NCI-H2029 (cell line): ENCODE data around the gene KIAA1328.

ENCODE experiments used
- DNase-seq: peaks from one replicate; lab custom pipeline; 2025; lab: John Stamatoyannopoulos, UW

The KIAA1328 gene

DNA sequence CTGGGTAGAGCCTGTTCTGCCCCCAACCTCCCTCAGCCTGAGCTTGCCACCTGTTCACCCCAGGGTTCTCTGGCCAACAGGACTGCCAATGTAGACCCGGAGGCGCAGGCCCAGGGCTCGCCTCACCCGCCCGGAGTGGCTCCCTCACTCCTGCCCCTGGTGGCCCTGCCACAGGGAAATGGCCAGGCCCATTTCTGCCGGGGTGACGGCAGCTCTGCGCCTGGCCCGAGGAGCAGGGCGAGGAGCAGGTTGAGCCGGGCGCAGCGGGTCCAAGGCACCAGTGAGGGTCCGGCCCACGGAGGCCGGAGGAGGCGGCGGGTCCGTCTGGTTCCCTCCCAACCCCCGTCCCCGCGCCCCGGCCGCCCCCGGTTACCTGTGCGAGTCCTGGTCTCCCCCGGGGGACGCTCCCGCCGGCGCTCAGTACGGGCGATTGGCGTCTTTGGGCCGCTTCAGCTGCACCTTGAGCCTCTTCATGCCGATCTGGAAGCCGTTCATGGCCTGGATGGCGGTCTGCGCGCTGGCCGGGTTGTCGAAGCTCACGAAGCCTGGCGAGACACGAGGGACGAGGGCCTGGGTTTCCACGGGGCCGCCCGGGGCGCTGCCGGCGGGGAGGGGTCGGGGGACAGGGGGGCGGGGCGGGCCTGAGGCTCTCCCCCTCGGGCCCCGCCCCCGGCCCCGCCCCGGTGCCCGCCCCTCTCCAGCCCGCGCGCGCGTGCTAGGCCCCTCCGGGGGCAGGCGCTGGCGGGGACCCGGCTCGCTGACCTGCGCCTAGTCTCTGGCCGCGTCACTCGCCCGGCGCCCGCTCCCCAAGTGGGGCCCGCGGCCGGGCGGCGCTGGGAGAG lies 424.7 kb downstream of the KIAA1328 start:
- DNase-seq, result peak; percentile 51

GRCh38 chr18:37254236-37254754 lies 425.4 kb downstream of the KIAA1328 start:
- DNase-seq, result peak; percentile 51

DNA sequence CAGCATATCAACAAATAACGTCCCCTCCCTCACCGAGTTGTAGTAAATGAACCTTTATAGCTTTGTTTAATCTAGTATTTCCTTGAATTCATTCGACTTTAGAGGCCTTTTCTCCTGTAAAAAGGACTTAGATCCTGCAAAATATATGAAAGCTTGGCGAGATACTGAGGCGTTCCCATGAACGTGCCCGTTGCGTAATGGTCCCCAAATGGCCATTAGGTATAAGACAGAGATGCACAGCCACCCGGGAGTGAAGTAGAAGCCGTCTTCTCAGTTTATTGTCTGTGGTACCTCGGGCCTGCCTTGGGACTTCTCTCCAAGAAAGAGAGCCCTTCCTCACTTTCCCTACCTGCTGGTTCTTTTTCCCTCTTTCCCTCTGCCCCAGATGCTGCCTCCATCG lies 426.0 kb downstream of the KIAA1328 start:
- no peak for DNase-seq

DNA sequence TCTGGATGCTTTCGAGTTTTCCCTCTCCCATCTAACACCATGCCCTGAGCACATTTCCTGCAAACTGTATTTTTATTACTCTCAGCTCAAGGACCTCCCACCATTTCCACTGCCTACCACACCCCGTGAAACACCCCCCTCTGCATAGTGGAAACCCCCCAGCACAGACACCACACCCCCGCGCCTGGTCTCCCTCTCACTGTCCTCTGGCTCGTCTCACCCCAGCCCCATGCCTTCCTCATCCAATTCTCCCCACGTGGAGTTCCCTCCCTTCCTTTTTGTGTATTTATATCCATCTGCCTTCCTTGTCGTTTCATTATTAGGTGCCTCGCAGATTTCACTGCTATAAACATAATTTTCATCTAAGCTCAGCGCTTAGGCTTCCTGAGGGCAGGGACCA lies 429.2 kb downstream of the KIAA1328 start:
- DNase-seq, result no peak

GRCh38 chr18:37258819-37259218 lies 429.9 kb downstream of the KIAA1328 start:
- DNase-seq, result no peak

GRCh38 chr18:37259711-37260110 lies 430.8 kb downstream of the KIAA1328 start:
- DNase-seq, result no peak

DNA sequence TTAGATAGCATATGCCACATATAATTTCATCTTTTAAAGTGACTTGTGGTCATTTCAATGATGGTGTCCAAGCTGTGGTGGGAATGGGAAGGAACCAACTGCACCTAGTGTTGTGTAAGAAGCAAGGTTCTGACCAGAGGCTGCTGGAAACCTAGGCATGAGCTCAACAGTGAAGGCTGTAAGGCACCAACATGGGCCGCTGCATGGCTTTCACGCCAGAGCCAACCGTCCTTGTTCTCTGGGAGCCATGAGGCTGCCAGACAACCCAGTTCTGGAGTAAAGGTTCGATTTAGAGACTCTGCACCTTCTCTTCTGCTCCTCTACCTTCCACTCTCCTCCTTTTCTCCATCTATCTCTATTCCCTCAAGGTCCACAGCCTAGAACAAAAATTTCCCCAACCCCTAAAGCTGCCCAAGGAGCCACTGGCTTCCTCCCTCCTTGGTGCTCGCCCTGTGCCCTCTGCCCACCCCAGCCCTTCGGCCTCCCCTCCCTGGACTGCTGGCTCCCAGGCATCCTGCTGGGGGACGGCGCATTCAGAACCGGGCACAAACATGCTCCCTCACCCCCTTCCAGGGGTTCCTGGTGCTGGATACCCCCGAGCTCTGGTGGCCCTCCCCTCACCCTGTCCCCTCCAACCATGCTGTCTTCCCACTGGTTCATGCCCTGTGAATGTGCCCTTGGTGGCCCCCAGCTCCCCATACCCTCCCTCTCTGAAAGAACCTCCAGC lies 431.6 kb downstream of the KIAA1328 start:
- no peak for DNase-seq

- DNase-seq, result no peak
Observed at GRCh38 chr18:37261246-37261840, 432.4 kb downstream of the KIAA1328 start.

DNA sequence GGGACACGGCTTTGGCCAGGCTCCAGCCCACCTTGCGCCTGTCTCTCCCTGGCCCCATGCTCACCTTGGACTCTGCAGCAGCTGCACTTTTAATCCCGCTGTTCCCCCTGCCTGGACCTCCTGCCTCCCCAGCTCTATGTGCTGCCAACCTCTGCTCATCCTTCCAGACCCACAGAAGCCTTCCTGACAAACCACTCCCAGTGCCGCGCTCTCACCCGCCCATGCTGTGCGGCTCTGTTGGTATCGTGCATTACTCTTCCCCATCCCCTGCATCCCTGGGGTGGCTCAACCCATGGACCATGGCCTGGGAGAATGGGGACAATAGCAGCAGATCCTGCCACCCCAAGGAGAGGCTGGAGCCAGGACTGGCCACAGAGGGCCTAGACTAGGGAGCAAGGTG lies 433.1 kb downstream of the KIAA1328 start:
- DNase-seq, result no peak

DNA sequence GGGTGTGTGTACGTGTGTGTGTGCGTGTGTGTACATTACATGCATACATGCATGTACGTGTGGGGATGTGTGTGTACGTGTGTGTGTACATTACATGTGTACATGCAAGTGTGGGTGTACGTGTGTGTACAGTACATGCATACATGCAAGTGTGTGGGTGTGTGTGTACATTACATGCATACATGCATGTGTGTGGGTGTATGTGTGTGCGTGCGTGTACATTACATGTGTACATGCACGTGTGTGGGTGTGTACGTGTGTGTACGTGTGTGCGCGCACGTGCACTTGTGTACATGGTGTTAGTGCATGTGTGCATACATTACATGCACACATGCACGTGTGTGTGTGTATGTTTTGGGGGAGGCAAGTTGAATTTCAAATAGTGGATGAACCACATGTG lies 436.0 kb downstream of the KIAA1328 start:
- no peak for DNase-seq

- DNase-seq, result no peak
Observed at GRCh38 chr18:37265382-37265781, 436.5 kb downstream of the KIAA1328 start.

- DNase-seq, result no peak
Observed at GRCh38 chr18:37266290-37266689, 437.4 kb downstream of the KIAA1328 start.

DNA sequence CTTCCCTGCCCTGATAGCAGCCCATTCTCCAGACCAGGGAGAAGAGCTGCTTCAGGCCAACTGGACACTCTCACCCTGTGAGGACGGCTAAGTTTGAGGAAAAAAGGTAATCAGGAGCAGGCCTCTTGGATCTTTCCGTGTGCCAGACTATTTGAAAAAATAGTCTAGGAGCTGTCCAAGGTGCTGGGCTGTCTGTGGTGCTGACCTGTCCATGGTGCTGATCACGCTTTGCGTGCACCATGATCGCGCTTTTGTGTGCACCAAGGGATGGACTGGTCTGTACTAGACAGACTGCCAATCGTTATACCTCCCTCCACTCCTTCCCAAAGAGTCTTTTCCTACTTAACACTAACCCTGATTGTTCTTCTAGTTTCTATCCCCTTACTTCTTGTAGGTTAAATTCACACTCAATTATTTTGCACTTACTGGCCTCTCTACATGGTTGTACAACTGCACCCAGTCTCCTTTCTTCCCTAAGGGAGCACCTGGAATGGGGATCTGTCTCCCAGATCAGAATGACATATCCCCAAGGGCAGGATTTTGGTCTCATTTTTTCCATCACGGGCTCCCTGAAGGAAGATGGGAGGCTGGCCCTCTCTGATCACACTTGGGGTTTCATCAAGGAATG lies 441.2 kb downstream of the KIAA1328 start:
- no peak for DNase-seq

DNA sequence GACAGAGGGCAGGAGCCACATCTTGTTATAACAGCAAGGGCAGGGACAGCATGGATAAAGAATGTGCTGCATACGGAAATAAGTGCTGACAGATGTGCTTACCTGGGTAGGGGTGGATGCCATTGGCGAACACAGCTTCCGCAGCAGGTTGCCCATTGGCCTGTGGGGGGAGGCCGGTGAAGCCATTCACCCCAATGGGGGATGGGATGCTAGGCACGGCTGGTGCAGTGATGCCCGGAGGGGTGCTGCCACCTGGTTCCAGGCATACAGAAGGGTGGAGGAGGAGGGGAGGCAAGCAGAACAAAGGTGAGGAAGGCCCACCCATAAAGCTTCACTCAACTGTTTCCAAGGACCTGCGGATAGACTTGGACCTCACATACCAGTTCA lies 441.7 kb downstream of the KIAA1328 start:
- no peak for DNase-seq

GRCh38 chr18:37272226-37272625 lies 443.3 kb downstream of the KIAA1328 start:
- DNase-seq, result no peak

GRCh38 chr18:37272841-37273240 lies 443.9 kb downstream of the KIAA1328 start:
- no peak for DNase-seq

GRCh38 chr18:37274309-37275236 lies 445.6 kb downstream of the KIAA1328 start:
- DNase-seq, result no peak

- no peak for DNase-seq
Observed at GRCh38 chr18:37275237-37275741, 446.4 kb downstream of the KIAA1328 start.

- no peak for DNase-seq
Observed at GRCh38 chr18:37276111-37276890, 447.4 kb downstream of the KIAA1328 start.

GRCh38 chr18:37277804-37278203 lies 448.9 kb downstream of the KIAA1328 start:
- DNase-seq, result no peak
